Ovary (tissue), 3 donors: ENCODE results near the gene LMBR1L.

ENCODE experiments used
- CTCF ChIP-seq, 3 donors: fragments of 450-650 bp in 2 of 3; fragments of 200-600 bp in 1 of 3; IDR thresholded peaks; one replicate each; pipeline versions ENCODE4 v1.5.1 to v1.8.0; 2016 to 2022; ENCODE audit warnings: antibody characterized with exemption in 3 of 3, mild to moderate bottlenecking in 1 of 3
- EP300 ChIP-seq: sonication (generic); formaldehyde crosslinking; IDR thresholded peaks from one replicate; pipeline ENCODE4 v1.6.1; 2017; ENCODE audit warnings: antibody characterized with exemption
- POLR2A ChIP-seq: fragments of 450-650 bp; IDR thresholded peaks from one replicate; pipeline ENCODE4 v1.6.1; 2017; ENCODE audit warnings: antibody characterized with exemption, mild to moderate bottlenecking, moderate library complexity
- donor health status: DM: no; HTN: no; CAD: no.

- no peak for TF ChIP-seq POLR2A
- no peak for TF ChIP-seq CTCF (IDR thresholded peaks at IDR 0.05)
- no peak for TF ChIP-seq EP300
Observed at GRCh38 chr12:49084438-49084837, 26.2 kb downstream of the LMBR1L start.
